NCI-H1930 (cell line): ENCODE results near the gene CLIP4.
A peak's percentile ranks its signal among the peaks of the same experiment; 100 is the strongest.

Source experiments
- DNase-seq, 2 experiments: peaks; one replicate each; lab custom pipeline; 2025; lab: John Stamatoyannopoulos, UW

The CLIP4 gene

GRCh38 chr2:29189052-29189451, 73.8 kb downstream of the CLIP4 start:
- no peak for DNase-seq

GRCh38 chr2:29191817-29192216, 76.6 kb downstream of the CLIP4 start:
- DNase-seq, result no peak

- DNase-seq, result no peak
These were observed 77.3 kb downstream of the CLIP4 start for GRCh38 chr2:29192526-29192925.

GRCh38 chr2:29193111-29193510, 77.9 kb downstream of the CLIP4 start:
- no peak for DNase-seq

- DNase-seq, result no peak
These were observed 78.5 kb downstream of the CLIP4 start for GRCh38 chr2:29193681-29194080.

GRCh38 chr2:29195796-29196195, 80.6 kb downstream of the CLIP4 start:
- DNase-seq, result no peak

GRCh38 chr2:29196792-29197788, 81.9 kb downstream of the CLIP4 start:
- DNase-seq, result peak; percentile 7 to 74

- no peak for DNase-seq
These were observed 86.8 kb downstream of the CLIP4 start for GRCh38 chr2:29201979-29202378.

GRCh38 chr2:29202819-29203495, 87.7 kb downstream of the CLIP4 start:
- DNase-seq, result no peak

- no peak for DNase-seq
These were observed 91.7 kb downstream of the CLIP4 start for GRCh38 chr2:29206941-29207340.

GRCh38 chr2:29207352-29208148, 92.3 kb downstream of the CLIP4 start:
- no peak for DNase-seq

- DNase-seq, result no peak
These were observed 94.3 kb downstream of the CLIP4 start for GRCh38 chr2:29209551-29209950.

- DNase-seq, result no peak
These were observed 96.8 kb downstream of the CLIP4 start for GRCh38 chr2:29212009-29212408.

- DNase-seq, result no peak
These were observed 98.7 kb downstream of the CLIP4 start for GRCh38 chr2:29213888-29214291.

- DNase-seq, result no peak
These were observed 99.9 kb downstream of the CLIP4 start for GRCh38 chr2:29215073-29215472.

GRCh38 chr2:29215739-29216608, 100.8 kb downstream of the CLIP4 start:
- no peak for DNase-seq

GRCh38 chr2:29216609-29216909, 101.3 kb downstream of the CLIP4 start:
- DNase-seq, result no peak

GRCh38 chr2:29218071-29218470, 102.9 kb downstream of the CLIP4 start:
- no peak for DNase-seq

GRCh38 chr2:29218550-29219125, 103.4 kb downstream of the CLIP4 start:
- no peak for DNase-seq

GRCh38 chr2:29219374-29219773, 104.2 kb downstream of the CLIP4 start:
- DNase-seq, result no peak
